ENCODE measurements around the gene CENPP.

Gene CENPP

DNA sequence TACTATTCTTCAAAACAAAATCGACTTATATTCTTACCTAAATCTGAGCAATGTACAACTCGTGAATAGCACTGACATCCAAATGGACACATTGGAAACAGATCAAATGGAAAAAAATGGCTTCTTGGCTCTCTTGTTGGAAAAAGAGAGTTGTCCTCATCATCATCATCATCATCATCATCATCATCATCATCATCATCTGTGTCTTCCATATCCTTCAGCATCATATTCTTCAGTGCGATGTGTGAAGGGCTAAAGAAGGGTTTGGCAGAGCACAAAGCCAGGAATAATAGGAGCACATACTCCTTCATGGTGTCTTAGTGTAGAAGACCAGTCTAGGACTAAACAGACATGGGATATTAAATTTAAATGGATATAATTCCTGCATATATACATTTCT, 148.8 kb downstream of the CENPP start:
- no peak for DNase-seq (ENCODE audit: extremely low read depth in 1 of 2, low read depth in 1 of 2)

DNA sequence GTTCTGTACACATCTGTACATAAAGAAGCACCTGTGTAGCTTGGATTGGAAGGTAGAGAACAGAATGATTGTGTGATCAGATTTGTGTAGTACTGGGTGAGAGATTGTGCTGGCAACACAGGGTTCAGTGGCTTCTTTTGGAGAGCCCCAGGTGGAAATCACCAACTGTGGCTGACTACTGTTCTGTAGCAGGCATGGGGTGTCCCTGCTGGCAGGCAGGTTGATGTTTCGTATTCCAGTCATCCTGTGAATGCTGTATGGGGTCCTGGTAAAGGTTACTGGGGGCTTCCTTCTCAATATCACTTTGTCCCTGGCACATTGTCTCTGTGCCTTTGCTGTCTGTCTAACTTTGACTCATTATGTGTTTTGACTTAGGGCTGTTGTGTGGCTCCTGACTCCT, 151.2 kb downstream of the CENPP start:
- no peak for DNase-seq (ENCODE audit: extremely low read depth in 1 of 2, low read depth in 1 of 2)

DNA sequence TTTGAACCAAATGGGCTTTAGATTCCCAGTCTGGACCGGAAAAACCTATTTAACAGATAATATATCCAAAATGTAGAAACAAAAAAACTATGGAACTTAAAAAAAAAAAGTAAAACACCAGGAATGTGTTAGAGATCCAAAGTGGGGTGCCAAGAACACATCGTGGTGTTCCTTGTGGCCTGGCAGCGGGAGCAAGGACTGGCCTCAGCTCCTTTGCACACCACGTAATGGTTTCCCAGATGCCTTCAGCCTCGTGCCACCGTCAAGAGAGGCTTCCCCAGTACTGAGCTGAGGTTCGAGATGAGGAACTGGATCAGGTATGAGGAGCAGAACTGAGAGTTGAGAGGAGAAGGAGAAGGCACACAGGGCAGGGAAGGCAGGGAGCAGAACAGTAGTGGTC, 153.0 kb downstream of the CENPP start:
- DNase-seq (ENCODE audit: extremely low read depth in 1 of 2, low read depth in 1 of 2) = no peak

DNA sequence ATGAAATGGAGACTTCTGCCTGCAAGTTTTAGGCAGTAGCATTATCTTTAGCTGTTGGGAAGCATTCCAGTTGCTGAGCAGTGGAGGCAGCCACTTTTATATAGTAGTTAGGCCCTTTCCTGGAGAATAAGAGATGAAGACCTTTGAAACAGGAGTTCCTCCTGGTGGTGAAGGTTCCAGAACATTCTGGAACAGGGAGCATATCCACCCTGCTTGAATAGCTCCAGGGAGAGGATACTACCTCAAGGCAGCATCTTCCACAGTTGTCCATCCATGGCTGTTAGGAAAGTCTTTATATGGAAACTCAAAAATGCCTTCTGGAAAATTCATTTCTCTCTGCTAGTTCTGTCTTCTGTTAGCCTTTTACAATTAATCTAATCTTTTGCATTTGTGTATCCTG, 153.6 kb downstream of the CENPP start:
- DNase-seq (ENCODE audit: extremely low read depth in 1 of 2, low read depth in 1 of 2) = no peak

DNA sequence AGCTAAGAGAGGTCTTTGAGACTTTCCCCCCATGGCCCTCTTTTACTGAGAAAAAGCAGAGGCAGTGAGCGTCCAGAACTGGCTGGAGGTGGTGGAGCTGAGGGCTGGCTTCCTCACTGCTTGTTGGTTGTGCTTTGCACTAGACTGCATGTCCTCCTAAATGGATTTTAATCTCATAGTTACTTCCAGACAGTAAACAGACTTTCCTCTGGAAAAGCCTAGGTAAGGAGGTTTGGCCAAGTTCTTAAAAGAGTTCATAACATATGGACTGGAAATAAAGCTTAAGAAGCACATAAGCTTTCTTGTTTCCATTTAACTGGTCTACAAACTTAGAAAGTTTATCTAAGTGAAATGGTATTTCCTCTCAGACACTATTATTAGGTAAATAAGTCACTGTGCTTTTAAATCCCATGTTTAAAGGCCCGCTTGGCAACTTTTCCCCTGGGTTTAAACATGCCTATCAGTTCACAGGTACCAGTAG, 154.6 kb downstream of the CENPP start:
- DNase-seq (ENCODE audit: extremely low read depth in 1 of 2, low read depth in 1 of 2) = no peak

DNA sequence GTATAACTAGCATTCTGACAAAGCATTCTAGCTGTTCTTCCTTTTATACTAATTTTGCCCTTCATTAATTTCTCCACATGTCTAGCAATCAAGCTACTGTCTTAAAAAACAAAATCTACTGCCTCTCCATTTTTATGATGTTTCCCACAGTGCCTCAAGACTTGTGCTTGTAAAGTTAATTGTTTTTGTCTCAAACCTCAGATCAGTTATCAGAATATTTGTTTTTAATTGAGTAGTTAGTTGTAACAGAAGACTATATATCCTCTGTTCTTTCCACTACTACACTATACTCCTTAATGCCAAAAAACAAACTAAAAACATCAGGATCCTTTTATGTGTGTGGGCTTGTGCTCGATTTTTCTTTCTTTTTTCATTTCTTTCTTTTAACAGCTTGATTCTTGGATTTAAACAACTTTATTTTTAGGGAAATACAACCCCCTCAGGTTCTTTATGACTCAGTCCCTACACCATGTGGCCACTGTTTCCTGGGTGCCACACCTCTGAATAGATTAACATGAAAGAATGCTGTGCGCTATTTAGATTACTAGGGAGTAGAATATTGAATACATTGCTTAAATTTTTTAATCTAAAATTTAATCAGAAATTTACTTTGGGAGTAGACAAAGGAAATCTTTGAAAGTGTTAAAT, 155.4 kb downstream of the CENPP start:
- no peak for DNase-seq (ENCODE audit: extremely low read depth in 1 of 2, low read depth in 1 of 2)

DNA sequence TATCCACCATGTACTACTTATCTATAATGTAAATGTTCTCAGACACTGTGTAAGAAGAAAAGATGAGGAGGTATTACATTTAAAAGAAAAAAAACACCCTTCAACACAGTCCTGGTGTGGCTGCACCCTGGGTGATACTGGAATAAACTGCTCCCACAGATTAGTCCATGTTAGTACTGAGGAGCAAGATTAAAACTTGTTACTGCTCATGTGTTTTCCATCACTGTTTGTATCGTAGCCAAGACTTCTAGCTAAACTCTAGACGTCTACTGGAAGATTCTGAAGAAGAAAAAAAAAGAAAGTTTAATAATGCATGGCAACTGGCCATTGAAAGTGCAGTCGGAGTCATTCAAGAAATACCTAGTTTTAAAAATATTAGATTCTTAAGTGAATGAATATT, 156.6 kb downstream of the CENPP start, which contains the start of gene ASPN:
Gene ASPN, minus strand, starts transcription at position 178 of the 400 bp plus-strand sequence.
- no peak for DNase-seq (ENCODE audit: extremely low read depth in 1 of 2, low read depth in 1 of 2)

DNA sequence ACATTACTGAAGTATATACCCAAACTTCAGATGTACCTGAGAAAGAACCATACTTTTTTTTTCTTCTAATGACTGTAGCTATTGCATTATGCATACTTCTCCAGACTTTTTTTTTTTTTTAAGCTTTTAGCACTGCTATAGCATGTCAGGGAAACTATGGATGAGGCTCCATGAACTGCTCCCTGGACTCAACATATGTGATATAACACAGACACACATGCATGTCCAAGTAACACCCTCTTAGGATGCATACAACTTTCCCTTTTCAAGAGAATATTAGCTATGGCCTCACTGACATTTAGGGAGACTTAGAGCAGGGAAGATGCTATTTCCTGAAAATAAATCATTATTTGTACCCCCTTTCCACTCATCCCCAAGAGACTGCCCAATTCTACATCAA, 157.1 kb downstream of the CENPP start:
- DNase-seq (ENCODE audit: extremely low read depth in 1 of 2, low read depth in 1 of 2) = no peak

DNA sequence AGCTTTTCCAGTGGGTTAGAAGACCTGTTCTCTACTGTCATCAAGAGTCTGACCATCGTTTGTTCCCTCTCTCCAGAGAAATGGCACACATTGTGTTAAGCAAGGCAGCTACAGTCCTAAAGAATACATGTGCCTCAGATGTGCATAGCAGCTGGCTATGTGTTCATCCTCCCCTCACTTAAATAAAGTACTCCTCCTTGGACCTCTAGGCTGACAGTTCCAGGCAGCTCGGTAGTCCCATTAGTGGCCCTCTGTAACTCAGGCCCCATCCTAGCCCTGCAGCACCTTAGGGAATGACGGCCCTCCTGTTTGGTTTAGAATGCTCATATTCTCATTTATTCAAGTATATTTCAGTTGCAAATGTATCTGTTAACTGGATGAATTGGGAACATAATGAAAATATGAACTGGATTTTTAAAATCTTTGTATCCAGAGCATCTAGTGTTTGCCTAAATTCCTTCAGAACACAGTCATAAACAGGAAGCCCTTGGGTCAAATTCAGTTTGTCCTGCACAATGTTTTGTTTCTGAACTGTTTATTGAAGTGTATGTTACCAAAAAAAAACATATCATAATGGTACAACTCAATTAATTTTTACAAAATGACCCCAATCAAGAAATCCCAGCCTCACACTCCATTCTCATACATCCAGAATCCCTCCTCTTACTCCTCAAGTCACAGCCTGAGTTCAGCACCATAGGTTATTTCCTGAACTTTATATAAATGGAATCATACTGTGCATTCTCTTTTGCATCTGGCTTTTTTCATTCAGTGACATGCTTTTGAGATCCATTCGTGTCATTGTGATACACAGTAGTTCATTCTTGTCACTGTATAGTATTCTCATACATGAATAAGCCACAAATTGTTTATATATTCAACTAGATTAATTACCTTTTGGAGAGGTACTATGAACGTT, 158.1 kb downstream of the CENPP start:
- no peak for DNase-seq (ENCODE audit: extremely low read depth in 1 of 2, low read depth in 1 of 2)

DNA sequence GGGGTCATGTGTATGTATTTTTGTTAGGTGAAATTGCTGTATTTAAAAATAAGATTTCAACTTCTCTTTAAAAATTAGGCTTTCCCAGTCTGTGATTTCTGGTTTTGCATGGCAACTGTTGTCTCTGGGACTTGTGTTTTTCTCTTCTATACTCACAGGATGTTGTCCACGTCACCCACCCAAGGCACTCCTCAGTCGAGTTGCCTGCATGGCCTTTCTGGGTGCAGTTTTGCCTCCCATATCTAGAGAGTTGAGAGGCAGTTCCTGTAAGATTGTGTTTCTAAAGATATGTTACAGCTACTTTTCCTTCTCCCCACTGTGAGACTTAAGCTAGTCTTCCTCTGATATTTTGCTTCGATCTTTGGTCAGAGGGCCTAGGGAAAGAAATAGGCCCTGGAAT, 158.8 kb downstream of the CENPP start:
- DNase-seq (ENCODE audit: extremely low read depth in 1 of 2, low read depth in 1 of 2) = no peak

DNA sequence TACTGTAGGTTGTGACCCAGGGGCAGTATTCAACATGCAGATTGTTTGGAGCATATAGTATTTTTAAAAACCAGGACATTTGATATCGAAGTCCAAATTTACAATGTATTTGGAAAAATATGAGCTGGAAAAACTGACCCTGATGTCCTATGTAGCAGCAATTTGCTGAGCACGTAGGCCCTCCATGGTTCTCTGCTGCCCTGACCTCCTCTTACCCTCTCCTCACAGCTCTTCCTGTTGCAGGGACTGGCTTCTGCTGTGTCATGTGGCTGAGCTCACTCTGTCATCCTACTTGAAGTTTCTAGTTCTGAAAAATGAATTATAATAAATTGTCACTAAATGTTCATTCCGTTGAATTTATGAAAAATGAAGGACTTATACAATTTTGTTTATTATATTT, 160.6 kb downstream of the CENPP start:
- no peak for DNase-seq (ENCODE audit: extremely low read depth in 1 of 2, low read depth in 1 of 2)

DNA sequence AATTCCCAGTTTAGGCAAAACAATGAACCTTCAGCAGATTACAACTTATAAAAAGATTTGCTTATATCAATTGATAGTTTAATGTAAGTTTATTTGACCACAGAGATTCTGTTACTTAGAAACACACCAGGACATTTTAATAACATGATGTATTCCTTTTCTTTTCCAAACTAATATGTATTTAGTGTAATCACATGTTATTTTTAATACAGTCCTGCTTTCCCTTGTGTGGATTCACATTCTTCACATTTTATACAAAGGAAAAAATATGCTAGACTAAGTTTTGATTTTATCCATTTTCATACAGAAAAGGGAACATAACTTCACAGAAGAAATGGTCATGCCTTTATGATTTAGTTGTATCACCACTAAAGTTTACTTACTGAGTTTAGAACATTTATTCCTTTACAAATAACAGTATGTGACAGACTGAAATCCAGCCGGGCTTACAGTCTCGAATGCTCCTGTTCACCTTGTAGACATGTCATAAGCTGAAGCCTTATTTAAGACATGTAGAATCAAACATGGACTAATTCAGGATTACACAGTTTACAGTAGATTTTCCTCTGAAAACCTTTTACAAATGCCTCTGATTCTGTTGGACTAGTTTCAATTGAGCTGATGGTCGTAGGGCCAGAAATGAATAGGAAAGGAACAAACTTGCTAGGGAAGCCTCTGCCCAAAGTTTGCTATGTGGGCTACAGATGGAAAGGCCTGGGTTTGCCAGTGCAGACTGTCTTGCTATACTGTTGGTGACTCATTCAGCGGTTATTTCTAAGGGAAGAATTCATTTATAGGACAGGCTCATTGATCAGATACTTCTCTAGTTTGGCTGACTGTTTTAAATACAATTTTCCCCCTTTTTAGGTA, 163.2 kb downstream of the CENPP start:
- DNase-seq (ENCODE audit: extremely low read depth in 1 of 2, low read depth in 1 of 2) = no peak

DNA sequence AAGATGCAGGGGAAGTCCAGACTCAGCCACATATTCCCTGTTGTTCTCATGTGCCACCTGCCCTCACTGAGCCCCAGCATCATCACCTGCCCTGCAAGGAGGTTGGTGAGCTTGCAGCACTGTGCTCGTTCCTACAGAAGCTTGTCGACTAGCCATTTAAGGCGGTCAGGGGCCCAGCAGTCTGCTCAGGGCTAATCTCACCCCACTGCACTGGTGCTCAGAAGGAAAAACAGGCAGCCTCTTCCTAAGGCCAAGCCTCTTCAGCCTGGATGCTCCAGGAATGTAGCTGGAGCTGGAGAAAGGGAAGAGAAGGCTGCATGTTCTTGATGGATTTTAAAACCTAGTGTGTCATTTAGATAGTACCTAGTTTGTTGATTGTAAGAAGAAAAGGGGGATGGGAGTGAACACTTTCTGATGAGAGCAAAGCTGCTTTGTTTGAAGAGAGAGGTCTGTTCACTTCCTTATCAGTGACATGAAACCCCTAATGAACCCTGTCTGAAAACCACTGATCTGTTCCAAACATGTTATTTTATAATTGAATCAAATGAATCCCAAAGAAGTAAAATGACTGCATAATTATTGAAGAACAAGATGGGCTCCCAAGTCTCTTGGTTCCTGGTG, 167.1 kb downstream of the CENPP start:
- DNase-seq (ENCODE audit: extremely low read depth in 1 of 2, low read depth in 1 of 2) = no peak

DNA sequence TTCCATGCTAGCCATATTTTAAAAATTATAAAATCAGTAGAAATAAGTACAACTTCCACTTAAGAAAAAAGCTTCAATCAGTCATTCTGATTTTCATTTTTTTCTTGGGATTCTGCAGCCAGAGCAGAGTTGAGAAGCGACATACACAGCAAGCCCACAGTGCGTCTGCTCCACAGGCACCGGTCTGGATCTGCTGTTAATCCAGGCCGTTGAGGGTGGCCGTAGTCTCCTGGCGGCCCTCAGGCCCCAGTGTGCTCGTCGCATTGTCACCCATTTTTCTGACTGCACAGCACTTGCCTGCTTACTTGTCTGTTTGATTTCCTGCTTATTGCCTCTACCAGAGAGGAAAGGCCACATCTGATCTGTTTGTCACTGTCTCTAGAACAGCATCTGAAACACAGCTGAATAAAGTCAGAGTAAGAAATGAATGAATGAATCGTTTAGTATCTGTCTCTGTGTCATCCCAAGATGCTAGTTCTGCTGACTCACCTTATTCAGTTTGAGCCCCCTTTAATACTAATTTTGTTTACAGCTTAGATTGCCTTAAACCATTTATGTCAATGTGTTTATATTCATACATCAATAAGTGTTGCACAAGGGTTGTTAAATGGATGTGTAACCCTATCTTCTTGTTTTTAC, 168.1 kb downstream of the CENPP start:
- no peak for DNase-seq (ENCODE audit: extremely low read depth in 1 of 2, low read depth in 1 of 2)

DNA sequence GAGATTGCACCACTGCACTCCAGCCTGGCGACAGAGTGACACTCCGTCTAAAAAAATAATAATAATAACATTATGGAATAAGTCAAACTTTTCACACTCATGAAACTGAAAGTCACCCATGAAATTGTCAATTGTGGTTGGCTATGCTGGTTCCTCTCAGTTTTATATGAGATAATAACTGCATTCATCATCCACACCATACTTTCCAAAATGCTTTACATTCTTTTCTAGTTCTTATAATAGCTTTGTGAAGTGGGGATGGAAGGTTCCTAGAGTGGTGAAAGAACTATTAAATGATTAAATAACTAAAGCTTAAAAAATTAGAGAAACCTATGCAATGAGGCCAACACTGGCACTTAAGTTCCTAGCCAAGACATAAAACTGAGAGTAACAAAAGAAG, 169.1 kb downstream of the CENPP start:
- no peak for DNase-seq (ENCODE audit: extremely low read depth in 1 of 2, low read depth in 1 of 2)

DNA sequence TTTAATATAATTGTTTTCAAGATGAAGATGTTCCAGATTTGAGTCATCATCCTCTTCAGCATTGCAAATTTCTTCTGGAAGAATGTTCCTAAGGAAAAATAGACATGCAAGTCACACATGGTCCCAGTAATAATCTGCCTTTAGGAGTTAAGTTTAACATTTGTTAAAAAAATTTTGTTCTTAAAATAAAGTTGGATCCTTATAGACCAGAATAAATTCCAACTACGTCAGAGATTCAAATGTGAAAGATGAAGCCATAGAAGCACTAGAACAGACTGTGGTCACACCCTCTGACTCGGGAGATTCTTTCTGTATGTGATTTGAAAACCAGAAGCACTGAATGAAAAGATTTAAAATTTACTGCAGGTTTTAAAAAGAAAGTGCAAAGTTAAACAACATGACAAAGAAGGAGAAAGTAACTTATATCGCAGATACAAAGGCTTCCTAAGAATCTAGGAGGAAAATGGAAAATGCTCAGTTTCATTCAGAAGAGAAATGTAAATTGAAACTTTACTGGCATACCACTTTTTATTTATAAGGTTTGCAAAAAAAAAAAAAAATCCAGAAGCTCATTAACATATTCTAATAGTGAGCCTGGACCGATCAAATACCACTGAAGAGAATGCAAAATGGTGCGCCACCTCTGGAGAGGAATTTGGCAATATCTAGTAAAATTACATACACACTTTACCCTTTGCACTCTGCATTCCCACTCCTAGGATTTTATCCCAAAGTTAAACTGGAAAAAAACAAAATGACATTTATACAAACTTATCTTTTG, 170.8 kb downstream of the CENPP start:
- DNase-seq (ENCODE audit: extremely low read depth in 1 of 2, low read depth in 1 of 2) = no peak

DNA sequence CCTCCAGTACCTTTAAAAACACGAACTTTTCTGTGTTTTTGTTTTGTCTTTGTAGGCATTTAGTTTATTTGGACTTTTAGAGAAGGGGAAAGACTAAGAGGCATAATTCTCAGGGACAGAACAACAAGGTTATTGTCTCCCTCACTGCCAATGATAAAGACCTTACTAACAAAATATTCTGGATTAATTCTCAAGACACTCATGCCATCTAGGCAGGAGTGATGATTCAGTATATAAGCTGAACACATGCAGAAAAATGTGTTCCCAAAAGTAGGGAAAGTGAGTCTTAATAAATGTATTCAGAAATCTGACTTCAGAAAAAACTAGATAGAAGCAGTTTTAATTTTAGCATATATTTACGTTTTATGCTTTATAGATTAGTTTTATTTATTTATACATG, 173.9 kb downstream of the CENPP start:
- DNase-seq (ENCODE audit: extremely low read depth in 1 of 2, low read depth in 1 of 2) = no peak

DNA sequence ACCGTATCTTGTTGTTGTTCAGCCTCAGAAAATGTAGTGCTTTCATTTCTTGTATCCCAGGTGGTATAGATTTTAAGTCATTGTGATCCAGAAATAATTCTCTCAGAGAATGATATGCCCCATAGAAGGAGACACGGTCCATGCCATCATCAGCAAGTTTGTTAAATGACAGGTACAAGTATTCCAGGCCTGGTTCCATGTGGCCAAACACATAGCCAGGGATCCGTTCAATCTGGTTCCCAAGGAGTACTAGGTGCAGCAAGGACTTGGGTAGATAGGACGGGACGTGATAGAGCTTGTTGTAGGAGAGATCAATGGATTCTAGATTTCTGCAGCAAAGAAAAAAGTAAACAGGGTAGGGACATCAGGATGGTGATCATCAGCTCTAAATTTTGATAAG, 175.0 kb downstream of the CENPP start:
- DNase-seq (ENCODE audit: extremely low read depth in 1 of 2, low read depth in 1 of 2) = no peak

DNA sequence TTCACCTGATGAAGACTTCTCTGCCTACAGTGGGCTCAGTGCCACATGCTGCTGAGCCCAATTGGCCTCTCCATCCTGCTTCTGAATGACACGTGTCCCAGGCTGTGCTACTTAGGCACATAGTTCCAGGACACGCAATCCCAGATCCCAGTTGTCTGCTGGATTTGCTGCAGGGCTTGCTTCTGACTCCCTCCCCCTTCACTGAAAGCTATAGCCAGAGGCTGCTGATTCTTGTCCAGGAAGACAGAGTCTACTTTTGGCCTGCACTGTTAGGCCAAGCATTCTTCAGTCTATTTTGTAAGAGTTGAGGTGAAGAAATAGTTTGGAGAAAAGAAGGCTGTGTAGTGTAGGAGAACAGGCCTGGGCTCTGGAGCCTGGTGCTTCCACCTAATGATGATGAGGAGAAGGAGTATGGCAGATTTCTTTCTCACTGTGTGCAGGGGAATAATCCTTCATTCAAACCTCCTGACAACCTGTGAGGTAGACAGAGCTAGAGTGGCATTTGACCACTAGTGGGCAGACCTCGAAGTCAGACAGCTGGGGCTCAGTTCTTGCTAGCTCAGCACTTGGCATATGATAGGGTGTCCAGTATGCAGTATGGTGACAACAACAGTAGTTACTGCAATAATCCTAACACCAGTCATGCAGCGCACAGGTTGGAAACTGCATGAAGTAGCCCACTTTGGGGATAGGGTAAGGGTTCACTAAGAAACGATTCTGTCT, 176.1 kb downstream of the CENPP start:
- no peak for DNase-seq (ENCODE audit: extremely low read depth in 1 of 2, low read depth in 1 of 2)
